Measurements from ENCODE around the gene CBFA2T3.

GRCh38 chr16:88943741-88944140, 33.3 kb downstream of the CBFA2T3 start:
- no peak for TF ChIP-seq CTCF (IDR thresholded peaks at IDR 0.05)
- TF ChIP-seq EZH2 (IDR thresholded peaks at IDR 0.05; ENCODE audit: borderline replicate concordance, insufficient read depth, low read depth, low read length, poor library complexity, severe bottlenecking): no peak

Measured in B cell (primary cell).